NCI-H526 (cell line): Measurements from ENCODE around the gene LAG3.

Experiments used
- DNase-seq, 2 experiments: peaks; one replicate each; lab custom pipeline; 2025; lab: John Stamatoyannopoulos, UW

Gene LAG3

DNA sequence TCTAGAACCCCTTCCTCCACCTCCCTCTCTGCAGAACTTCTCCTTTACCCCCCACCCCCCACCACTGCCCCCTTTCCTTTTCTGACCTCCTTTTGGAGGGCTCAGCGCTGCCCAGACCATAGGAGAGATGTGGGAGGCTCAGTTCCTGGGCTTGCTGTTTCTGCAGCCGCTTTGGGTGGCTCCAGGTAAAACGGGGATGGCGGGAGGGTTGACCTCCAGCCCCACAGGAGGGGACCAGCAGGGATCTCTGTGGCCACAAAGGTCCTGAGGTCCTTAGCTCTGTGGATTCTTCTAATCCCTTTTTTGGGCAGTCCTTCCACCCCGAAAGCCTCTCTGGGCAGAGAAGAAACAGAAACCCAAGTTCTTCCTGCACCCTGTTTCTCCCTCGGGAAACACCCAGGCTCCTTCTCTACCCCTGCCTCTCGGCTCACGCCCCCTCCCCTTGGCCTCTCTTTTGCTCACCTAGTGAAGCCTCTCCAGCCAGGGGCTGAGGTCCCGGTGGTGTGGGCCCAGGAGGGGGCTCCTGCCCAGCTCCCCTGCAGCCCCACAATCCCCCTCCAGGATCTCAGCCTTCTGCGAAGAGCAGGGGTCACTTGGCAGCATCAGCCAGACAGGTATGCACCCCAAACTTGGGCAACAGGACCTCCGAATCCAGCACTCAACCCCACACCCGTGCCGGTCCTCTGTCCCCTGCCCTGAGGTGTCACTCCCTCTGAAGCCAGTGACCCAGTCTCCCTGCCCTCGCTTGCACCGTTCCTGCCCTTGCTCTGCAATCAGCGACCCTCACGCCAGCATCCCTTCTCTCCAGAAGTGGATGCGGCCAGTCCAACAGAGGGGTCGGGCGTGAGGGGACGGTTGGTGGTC is 638 bp downstream of the LAG3 start:
- no peak for DNase-seq

DNA sequence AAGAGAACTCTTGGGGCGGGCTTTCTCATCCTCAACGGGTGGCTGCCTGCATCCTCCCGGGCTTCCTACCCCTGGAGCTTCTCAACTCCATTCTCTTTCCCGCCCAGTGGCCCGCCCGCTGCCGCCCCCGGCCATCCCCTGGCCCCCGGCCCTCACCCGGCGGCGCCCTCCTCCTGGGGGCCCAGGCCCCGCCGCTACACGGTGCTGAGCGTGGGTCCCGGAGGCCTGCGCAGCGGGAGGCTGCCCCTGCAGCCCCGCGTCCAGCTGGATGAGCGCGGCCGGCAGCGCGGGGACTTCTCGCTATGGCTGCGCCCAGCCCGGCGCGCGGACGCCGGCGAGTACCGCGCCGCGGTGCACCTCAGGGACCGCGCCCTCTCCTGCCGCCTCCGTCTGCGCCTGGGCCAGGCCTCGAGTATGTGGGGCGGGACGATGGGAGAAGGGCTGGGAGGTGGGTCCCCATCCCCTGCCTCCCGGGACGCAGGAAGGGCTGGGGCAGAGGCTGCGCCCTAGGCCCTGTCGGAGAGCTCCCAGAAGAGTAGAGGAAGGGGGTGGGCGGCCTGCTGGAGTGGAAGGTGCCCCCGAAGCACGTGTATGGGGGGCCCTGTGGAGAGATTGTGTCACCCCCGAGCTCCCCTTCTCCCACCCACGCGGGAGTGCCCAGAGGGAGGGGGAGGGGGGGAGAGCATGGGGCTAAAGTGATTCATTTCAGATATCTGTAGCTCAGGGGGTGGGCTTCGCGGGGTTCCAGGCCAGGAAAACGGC is 1.5 kb downstream of the LAG3 start:
- peak in 1 of 2 experiments; percentile 56 for DNase-seq

DNA sequence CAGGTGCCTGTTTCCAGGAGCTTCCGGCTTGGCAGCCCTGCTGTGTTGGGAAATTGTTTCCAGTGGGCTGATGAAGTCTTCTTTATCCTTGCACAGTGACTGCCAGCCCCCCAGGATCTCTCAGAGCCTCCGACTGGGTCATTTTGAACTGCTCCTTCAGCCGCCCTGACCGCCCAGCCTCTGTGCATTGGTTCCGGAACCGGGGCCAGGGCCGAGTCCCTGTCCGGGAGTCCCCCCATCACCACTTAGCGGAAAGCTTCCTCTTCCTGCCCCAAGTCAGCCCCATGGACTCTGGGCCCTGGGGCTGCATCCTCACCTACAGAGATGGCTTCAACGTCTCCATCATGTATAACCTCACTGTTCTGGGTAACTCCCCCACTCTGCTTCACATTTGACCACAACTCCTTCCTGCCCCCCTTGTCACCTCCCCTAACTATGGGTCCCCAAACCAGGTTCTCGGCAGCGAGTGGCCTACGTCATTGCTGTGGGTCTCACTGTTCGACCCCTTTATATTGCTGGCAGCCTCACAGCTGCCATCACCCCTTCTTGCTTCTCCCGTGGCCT is 2.3 kb downstream of the LAG3 start:
- DNase-seq, result no peak

DNA sequence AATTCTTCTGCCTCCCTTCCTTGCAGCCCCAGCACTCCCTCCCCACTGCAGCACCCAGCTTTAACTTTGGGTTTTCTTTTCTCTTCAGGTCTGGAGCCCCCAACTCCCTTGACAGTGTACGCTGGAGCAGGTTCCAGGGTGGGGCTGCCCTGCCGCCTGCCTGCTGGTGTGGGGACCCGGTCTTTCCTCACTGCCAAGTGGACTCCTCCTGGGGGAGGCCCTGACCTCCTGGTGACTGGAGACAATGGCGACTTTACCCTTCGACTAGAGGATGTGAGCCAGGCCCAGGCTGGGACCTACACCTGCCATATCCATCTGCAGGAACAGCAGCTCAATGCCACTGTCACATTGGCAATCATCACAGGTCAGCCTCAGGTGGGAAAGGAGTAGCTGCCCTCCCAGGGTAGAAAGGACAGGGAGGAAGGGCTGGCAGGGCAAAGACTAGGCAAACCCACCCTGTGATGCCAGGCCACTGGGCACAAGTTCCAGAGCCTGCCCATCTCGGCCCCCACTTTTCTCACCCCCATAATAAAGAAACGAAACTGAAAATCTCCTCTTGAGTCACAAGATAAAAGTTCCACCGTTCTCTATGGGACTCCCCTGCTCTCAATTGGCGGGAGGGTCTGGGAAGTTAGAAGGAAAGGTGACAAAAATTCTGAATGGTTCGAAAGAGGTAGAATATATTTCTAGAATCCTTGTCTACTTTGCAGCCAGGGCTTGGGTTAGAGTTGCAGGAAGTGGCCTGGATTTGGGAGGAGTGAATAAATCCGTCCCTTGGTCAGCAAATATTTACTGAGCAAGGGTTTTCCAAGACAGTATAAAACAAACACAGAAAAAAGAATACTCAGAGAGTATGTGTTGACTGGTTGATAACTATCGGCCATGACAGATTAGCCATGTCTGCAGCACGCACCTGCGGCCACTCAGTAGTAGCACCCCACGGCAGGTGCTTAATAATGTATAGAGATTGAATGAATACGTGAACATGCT is 3.2 kb downstream of the LAG3 start:
- no peak for DNase-seq

DNA sequence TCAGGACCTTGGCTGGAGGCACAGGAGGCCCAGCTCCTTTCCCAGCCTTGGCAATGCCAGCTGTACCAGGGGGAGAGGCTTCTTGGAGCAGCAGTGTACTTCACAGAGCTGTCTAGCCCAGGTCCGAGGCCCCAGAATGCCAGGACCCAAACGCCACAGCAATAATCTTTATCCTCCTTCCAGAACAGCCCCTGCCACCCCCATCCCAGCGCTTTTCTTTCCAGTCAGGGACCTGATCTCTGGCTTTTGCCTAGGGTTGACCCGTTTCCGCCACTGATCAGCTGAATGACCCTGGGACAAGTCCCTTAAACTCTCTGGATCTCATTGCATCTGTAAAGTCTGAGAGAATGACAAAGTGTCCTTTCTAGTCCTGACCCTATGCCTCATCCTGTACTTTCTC is 5.1 kb downstream of the LAG3 start:
- DNase-seq, result no peak

DNA sequence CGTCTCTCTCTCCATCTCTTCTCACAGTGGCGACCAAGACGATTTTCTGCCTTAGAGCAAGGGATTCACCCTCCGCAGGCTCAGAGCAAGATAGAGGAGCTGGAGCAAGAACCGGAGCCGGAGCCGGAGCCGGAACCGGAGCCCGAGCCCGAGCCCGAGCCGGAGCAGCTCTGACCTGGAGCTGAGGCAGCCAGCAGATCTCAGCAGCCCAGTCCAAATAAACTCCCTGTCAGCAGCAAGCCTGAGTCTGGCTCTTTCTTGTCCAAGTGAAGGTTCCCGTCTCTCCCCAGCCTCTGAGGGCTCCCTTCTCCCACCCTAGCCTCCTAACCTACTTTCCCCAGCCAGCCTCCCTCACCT is 5.9 kb downstream of the LAG3 start:
- DNase-seq, result peak in 1 of 2 experiments; percentile 45

DNA sequence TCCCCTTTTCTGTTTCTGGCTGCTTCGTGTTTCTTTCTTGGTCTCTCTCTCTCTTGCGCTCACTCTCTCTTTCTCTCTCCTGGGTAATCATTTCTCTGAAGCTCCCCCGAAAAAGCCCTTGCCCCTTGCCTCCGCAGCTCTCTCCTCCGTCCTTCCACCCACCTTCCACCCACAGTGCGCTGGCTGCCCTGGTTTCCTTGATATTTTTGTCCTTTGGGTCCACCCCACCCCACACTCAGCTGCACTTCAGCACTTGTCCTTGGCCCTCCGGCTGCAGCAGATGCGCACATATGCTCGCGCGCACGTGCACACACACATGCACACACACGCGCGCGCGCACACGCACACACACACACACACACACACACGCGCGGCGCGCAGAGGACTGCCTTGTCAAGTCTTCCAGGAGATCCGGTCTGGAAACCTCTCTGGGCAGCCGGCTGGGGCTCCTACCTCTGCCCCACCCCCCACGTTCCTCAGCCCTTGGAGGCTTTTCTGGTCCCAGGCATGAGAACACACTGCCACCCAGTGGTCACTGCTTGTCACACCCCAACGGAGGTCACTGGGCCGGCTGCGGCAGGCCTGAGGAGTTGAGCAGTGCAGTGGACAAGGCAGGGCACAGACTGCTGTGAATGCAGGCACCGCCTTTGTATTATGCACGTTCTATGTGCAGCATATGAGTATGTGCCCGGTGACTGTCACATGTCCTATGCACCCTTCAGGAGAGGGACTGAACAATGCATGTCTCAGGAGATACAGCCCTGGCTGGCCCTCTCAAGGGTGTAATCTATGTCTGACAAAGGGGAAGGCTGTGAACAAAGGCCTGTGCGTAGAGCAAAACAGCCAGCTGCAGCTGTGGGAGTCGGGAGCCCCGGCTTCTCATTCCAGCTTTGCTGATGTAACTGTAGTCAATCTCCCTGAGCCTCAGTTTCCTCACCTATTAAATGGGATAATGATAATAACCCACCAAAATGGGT is 6.5 kb downstream of the LAG3 start:
- peak; percentile 92 to 96 for DNase-seq

DNA sequence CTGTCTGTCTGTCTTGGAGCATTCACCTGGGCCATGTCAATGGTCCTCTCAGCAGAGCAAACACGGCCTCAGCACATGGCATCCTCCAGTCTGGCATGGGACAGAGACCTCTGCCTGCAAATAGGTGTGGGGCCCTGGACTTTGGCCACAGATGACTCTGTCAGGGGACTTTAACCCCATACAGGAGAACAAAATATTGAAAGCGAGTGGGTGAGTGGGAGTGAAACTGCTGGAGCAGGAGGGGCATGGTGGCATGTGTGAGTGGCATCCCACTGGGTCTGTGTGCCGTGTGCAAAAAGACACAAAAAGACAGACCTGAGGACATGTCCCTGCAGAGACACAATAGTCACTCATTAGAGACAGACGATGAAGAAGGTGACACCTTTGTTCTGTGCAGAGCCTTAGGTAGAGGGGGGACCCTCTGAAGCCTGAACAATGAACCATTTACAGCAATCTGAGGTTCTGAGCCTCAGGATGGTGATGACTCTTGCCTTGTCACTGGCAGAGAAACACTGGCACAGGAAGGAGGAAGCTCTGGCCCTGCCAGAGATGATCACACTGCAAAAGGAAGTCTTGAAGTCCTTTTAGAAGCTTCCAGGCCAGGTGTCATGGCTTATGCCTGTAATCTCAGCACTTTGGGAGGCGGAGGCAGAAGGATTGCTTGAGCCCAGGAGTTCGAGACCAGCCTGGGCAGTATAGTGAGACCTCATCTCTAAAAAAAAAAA is 7.5 kb downstream of the LAG3 start:
- DNase-seq, result no peak

DNA sequence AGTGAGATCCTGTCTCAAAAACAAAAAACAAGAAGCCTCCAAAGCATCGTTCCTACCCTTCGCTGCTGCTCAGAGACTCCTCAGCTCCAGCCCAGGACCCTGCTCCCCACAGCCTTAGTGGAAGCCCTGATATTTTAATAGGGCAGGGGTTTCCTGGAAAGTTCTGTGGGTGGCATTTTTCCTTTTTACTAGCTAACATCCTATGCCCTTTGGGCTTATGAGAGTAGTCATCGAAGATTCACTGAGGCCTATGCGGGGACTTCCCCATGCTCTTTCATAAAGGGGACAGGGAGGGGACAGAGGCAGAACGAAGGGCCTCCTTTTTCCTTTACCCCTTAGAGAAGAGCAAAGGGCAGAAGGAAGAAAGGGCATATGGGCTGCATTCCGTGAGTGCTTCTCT is 8.3 kb downstream of the LAG3 start:
- no peak for DNase-seq

DNA sequence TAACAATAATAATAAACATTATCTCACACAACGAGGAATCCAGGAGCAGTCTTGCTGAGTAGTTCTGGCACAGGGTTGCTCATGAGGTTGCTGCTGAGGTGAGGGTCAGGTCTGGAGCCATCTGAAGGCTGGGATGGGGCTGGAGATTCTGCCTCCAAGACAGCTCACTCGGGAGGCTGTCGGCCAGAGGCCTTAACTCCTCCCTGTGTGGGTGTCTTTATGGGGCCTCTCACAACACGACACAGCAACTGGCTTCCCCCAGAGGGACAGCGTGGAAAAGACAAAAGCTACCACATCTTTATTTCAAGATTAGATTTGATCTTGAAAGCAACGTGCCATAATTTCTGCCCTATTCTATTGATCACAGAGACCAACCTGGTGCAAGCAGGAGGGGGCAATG is 9.8 kb downstream of the LAG3 start:
- no peak for DNase-seq

DNA sequence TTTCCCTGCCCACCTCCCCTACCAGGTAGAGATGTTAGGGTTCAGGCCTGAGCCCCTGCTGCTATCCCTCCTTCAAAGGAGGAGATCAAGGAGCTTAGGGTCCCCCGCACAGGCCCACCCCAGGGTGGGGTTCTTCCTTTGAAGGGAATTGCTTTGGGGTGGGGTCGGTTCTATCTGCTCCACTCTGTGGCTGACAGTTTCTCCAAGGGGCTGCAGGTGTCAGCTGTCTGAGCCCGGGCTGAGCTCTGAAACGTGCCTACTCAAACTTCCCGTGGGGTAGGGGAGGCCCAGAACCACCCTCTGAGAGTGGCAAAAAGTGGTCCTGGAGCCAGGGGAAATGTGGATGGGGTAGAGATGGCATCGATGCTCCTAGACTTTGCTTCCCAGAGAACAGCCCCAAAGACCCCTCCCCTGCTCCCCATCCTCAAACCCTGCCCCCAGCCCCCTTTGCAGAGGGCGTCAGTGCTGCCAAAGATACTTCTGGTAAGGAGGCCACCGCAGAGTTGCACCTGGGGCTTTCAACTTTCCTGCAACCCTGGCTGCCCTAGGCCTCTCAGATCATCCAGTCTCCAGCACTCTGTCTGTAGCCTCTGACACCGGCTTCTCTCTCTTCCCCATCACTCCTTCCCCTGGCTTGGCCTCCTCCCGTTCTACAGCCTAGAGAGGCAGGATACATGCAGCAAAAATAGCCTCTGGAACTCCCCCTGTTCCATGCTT is 10.7 kb downstream of the LAG3 start:
- DNase-seq, result no peak

DNA sequence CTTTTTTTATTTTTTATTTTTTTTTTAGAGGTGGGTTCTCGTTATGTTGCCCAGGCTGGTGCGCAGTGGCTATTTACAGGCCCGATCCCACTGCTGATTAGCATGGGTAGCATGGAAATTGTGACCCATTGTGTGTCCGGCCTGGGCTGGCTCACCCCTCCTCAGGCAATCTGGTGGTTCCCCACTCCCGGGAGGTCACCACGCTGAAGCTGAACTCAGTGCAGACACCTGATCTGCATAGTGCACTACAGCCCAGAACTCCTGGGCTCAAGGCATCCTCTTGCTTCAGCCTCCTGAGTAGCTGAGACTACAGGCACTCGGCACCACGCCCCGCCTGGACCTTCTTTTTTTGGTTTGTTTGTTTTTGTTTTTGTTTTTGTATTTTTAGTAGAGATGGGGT is 11.5 kb downstream of the LAG3 start:
- no peak for DNase-seq

DNA sequence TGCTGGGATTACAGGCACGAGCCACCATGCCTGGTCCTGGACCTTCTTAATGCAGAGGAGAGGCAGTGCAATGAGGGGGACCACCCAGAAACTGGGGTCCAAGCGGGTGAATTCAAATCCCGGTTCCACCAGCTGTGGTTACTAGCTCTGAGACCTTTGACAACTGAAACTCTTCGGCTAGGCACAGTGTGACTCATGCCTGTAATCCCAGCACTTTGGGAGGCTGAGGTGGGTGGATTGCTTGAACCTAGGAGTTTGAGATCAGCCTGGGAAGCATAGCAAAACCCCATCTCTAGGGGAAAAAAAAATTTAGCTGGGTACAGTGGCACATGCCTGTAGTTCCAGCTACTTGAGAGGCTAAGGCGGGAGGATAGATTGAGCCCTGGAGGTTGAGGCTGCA is 12.0 kb downstream of the LAG3 start:
- DNase-seq, result no peak

DNA sequence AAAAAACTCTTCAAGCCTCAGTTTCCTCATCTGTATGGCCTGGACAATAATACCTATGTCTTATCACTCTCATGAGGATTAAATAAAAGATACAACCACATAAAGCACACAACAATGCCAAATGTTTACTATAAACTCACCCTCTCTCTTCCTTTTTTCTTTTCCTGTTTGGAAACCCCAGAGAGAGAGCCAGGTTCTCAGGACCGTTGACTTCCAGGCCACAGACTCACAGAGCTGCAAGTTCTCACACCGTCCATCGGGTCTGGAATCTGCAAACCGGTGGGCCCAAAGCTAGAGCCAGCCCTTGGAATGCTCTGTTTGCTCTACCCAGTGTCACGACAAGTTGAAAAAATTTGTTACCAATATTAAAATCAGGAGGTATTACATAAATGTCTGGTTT is 12.4 kb downstream of the LAG3 start:
- no peak for DNase-seq

DNA sequence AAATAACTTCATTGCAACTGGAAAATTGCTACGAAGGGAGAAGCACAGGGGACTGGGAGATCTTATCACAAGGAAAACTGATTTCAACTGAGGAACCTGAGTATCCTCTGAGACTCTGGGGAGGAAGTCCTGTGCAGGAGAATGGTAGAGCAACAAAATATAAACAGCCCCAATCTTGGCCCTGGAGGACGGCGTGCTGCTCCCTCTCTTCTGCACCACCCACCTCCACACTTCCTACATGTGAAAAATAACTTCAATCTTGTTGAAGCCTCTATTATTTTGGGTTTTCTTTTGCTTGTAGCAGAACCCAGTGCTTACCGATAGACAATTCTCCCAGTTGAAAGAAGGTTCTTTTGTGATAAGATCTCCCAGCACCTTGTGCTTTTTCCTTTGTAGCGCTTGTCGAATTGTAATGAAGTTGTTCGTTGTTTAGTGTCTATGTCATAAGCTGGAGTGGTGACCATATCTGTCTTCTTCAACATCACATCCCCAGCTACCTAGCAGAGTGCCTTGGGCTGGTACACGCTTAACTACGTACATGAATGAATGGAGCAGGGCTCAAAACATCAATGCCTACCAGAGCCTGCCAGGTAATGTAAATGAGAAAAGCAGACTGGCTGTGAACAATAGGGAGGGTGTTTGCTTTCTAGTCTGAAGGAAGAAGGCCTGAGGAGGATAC is 14.2 kb downstream of the LAG3 start:
- peak in 1 of 2 experiments; percentile 29 for DNase-seq

DNA sequence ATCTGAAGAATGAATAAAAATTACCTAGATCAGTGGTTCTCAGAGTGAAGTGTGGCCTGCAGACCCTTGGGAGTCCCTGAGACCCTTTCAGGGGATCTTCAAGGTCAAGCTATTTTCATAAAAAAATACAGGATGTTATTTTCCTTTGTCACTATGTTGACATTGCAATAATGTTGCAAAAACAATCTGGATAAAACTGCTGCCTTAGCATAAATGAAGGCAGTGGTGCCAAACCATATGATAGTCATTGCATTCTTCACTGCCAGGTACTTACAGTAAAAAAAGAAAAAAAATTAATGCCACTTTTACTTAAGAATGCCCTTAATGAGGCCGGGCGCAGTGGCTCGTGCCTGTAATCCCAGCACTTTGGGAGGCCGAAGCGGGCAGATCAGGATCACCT is 15.0 kb downstream of the LAG3 start:
- no peak for DNase-seq

DNA sequence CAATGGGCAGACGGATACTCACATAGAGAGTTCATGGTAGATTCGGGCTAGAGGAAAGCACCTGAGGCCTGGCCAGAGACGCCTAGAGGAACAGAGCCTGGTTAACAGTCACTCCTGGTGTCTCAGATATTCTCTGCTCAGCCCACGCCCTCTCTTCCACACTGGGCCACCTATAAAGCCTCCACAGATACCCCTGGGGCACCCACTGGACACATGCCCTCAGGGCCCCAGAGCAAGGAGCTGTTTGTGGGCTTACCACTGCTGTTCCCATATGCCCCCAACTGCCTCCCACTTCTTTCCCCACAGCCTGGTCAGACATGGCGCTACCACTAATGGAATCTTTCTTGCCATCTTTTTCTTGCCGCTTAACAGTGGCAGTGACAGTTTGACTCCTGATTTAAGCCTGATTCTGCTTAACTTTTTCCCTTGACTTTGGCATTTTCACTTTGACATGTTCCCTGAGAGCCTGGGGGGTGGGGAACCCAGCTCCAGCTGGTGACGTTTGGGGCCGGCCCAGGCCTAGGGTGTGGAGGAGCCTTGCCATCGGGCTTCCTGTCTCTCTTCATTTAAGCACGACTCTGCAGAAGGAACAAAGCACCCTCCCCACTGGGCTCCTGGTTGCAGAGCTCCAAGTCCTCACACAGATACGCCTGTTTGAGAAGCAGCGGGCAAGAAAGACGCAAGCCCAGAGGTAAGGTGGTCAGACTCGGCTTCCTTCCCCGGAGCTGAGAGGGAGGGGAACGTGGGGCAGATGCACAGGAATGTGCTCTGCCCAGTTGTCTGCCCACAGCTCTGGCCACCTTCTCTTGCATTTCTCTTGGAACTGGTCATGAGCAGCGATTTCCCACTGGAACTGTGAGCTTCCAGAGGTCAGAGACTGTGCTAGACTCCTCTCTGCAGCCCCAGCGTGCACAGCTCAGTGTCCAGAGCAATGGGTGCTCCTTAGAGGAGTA is 16.9 kb downstream of the LAG3 start, which contains the start of gene CD4:
Gene CD4, plus strand, starts transcription at position 557 of the 953 bp plus-strand sequence. CDS start 10,611 bp downstream, outside the sequence.
- DNase-seq, result no peak
